PC-3 (cell line): ENCODE measurements around the gene TDRD12. TPM values are rescaled to one million over a fixed set of nuclear protein-coding genes. Genes with fewer than 3 reads are reported as not detected.

Source experiments
- ATAC-seq: fragments of 200-7000 bp; cut with Tn5 transposase; 2 replicates; pipeline ENCODE4 v1.9.1; 2020; ENCODE audit warnings: mild to moderate bottlenecking, moderate library complexity
- BruUV-seq: library from RNA; stranded (reverse); fragments of 400-500 nt; replicated peaks from 2 replicates; lab custom pipeline; 2021; lab: Mats Ljungman, UMichigan
- CTCF ChIA-PET: fragments of 300-600 bp; sonication (Branson Sonifier 250); formaldehyde crosslinking; loops from one replicate; lab custom pipeline; 2022; ENCODE audit warnings: antibody characterized with exemption; lab: Charles Lee
- POLR2A ChIA-PET: fragments of 300-600 bp; sonication (Branson Sonifier 250); formaldehyde crosslinking; loops from one replicate; lab custom pipeline; 2022; ENCODE audit warnings: antibody characterized with exemption; ENCODE audit not compliant: unreplicated experiment; lab: Charles Lee
- DNase-seq: peaks from one replicate; pipeline ENCODE4 v3.0.0-alpha.2; 2015
- H2AFZ ChIP-seq: fragments of 300-600 bp; sonication (generic); 2 replicates; pipeline ENCODE4 v1.6.0; 2016; ENCODE audit warnings: antibody characterized with exemption, low read length
- H3F3A ChIP-seq: fragments of 300-600 bp; sonication (generic); one replicate; pipeline ENCODE4 v1.6.0; 2017; ENCODE audit warnings: antibody characterized with exemption, low read length, control low read depth, mild to moderate bottlenecking; ENCODE audit not compliant: unreplicated experiment
- H3K27ac ChIP-seq: fragments of 300-600 bp; sonication (generic); 2 replicates; pipeline ENCODE4 v1.5.1; 2016; ENCODE audit warnings: mild to moderate bottlenecking, low read length
- H3K27me3 ChIP-seq: fragments of 300-600 bp; sonication (generic); 2 replicates; pipeline ENCODE4 v1.6.1; 2016; ENCODE audit warnings: low read length, mixed read lengths
- H3K36me3 ChIP-seq: fragments of 300-600 bp; sonication (generic); 2 replicates; pipeline ENCODE4 v1.6.1; 2016; ENCODE audit warnings: low read depth, mixed run types, low read length, mixed read lengths
- H3K4me1 ChIP-seq: fragments of 300-600 bp; sonication (generic); 2 replicates; pipeline ENCODE4 v1.5.1; 2016; ENCODE audit warnings: low read length; ENCODE audit not compliant: insufficient read depth
- H3K4me2 ChIP-seq: fragments of 300-600 bp; sonication (generic); 2 replicates; pipeline ENCODE4 v1.6.0; 2016; ENCODE audit warnings: low read length
- H3K4me3 ChIP-seq: fragments of 300-600 bp; sonication (generic); 2 replicates; pipeline ENCODE4 v1.5.1; 2016; ENCODE audit warnings: mild to moderate bottlenecking, low read length, mixed read lengths
- H3K79me2 ChIP-seq: fragments of 300-600 bp; sonication (generic); 2 replicates; pipeline ENCODE4 v1.6.1; 2017; ENCODE audit warnings: low read length, mixed read lengths
- H3K9ac ChIP-seq: fragments of 300-600 bp; sonication (generic); 2 replicates; pipeline ENCODE4 v1.6.0; 2016; ENCODE audit warnings: mild to moderate bottlenecking, low read length
- H3K9me2 ChIP-seq: fragments of 300-600 bp; sonication (generic); replicated peaks from 2 replicates; pipeline ENCODE4 v1.6.1; 2016; ENCODE audit warnings: mixed run types, low read length, mixed read lengths
- H3K9me3 ChIP-seq: fragments of 300-600 bp; sonication (generic); 2 replicates; pipeline ENCODE4 v1.6.1; 2016; ENCODE audit warnings: low read length, mixed read lengths
- H4K20me1 ChIP-seq: fragments of 300-600 bp; sonication (generic); 2 replicates; pipeline ENCODE4 v1.6.1; 2016; ENCODE audit warnings: low read length, mixed read lengths
- CTCF ChIP-seq: fragments of 300-600 bp; sonication (generic); conservative IDR thresholded peaks from 2 replicates; pipeline ENCODE4 v1.5.1; 2017; ENCODE audit warnings: antibody characterized with exemption, low read depth, mild to moderate bottlenecking, low read length
- EZH2 ChIP-seq: fragments of 300-600 bp; sonication (generic); IDR thresholded peaks from one replicate; pipeline ENCODE4 v1.6.1; 2017; ENCODE audit warnings: antibody characterized with exemption, mild to moderate bottlenecking, low read length; ENCODE audit not compliant: unreplicated experiment
- EZH2phosphoT487 ChIP-seq: fragments of 300-600 bp; sonication (generic); IDR thresholded peaks from 2 replicates; pipeline ENCODE4 v1.6.1; 2018; ENCODE audit warnings: mild to moderate bottlenecking, antibody characterized with exemption, low read length, borderline replicate concordance
- intact Hi-C: fragments of 100-400 bp; cut with micrococcal nuclease; formaldehyde crosslinking; loops from 2 replicates; pipeline ENCODE4 v1.9.0; 2023
- total RNA-seq: library from RNA; depleted of rRNA; stranded (reverse); fragments of >200 nt; gene quantifications from 2 replicates; pipeline ENCODE4 v1.2.3, GENCODE V29; 2014

Gene TDRD12
- total RNA-seq, 1 experiment from 2014 or later = not detected

- H3K27me3 ChIP-seq = no peaks in the 10 kb centered on the region
- ATAC-seq (peak; percentile 94), DNase-seq (peak; percentile 97)
- no peak for TF ChIP-seq CTCF
- TF ChIP-seq EZH2phosphoT487 = no peak
- TF ChIP-seq EZH2 = no peak
- no peaks in the 10 kb centered on the region for H3K36me3 ChIP-seq
- H3F3A ChIP-seq = no peaks in the 10 kb centered on the region
- H3K27ac ChIP-seq = peak within 1 kb of the TSS; percentile 36; the same call in 1 of the 2 replicates
- H2AFZ ChIP-seq = peak within 1 kb of the TSS; percentile 99
- H3K4me3 ChIP-seq = peak within 1 kb of the TSS; percentile 91
- no peaks in the 10 kb centered on the region for H3K9me2 ChIP-seq
- H3K4me1 ChIP-seq = peaks cover 12% of the 10 kb centered on the region
- H3K9me3 ChIP-seq = no peaks in the 10 kb centered on the region
- POLR2A ChIA-PET = no interaction called here
- H3K9ac ChIP-seq = peak within 1 kb of the TSS; percentile 79
- H3K79me2 ChIP-seq = peaks cover 44% of the 10 kb centered on the region
- peak within 1 kb of the TSS; percentile 99 for H3K4me2 ChIP-seq
- CTCF ChIA-PET = no interaction called here
- H4K20me1 ChIP-seq = peaks cover 7% of the 10 kb centered on the region; the same call in 1 of the 2 replicates
- intact Hi-C loops = no loop called here
- no TSS peak for BruUV-seq
Observed at GRCh38 chr19:32674931-32675719, 44.4 kb upstream of the TDRD12 start, which contains the start of gene ANKRD27. Gene ANKRD27 (minus strand): TSS chr19:32675180. CDS start chr19:32659015, 16,165 bp downstream.

- Histone ChIP-seq H3K27ac (peak within 1 kb of the TSS; percentile 36; the same call in 1 of the 2 replicates), H3K9me3 (no peaks in the 10 kb centered on the region), H3K9me2 (no peaks in the 10 kb centered on the region), H3K4me2 (peak within 1 kb of the TSS; percentile 99), H3K36me3 (no peaks in the 10 kb centered on the region), H3K9ac (peak within 1 kb of the TSS; percentile 79), H3K27me3 (no peaks in the 10 kb centered on the region), H3K79me2 (peaks cover 40% of the 10 kb centered on the region), H4K20me1 (peaks cover 7% of the 10 kb centered on the region; the same call in 1 of the 2 replicates), H2AFZ (peak within 1 kb of the TSS; percentile 99), H3F3A (no peaks in the 10 kb centered on the region), H3K4me3 (peak within 1 kb of the TSS; percentile 91), H3K4me1 (peaks cover 10% of the 10 kb centered on the region; the same call in 1 of the 2 replicates)
- intact Hi-C loops = no loop called here
- CTCF ChIA-PET = no interaction called here
- DNase-seq (peak; percentile 61), ATAC-seq (peak; percentile 73)
- POLR2A ChIA-PET = no interaction called here
- no peak for TF ChIP-seq EZH2phosphoT487
- no peak for TF ChIP-seq EZH2
- TF ChIP-seq CTCF = no peak
- BruUV-seq = no TSS peak
Observed at GRCh38 chr19:32675720-32676185, 43.8 kb upstream of the TDRD12 start, which contains the start of gene RGS9BP. Gene RGS9BP (plus strand): TSS chr19:32675848. CDS start chr19:32676264, 416 bp downstream.
